Kidney (tissue), 14 donors: ENCODE data around the gene CALN1. TPM values are rescaled to one million over a fixed set of nuclear protein-coding genes. Genes with fewer than 3 reads are reported as not detected.

ENCODE experiments used
- DNase-seq, 5 donors: peaks; one replicate each; pipeline ENCODE4 v3.0.0-alpha.2; 2013 to 2020
- FAIRE-seq: peaks from 2 replicates; lab custom pipeline; 2012; peaks lifted over from hg19 to GRCh38; lab: Jason Lieb, UNC
- H3K27ac ChIP-seq, 2 donors: one replicate each; pipeline ENCODE4 v1.7.0; 2013; ENCODE audit warnings: low read depth in 2 of 2, low read length in 2 of 2, inconsistent platforms in 1 of 2
- H3K27me3 ChIP-seq: one replicate; pipeline ENCODE4 v1.7.1; 2013; ENCODE audit warnings: low read length, inconsistent platforms; ENCODE audit not compliant: control insufficient read depth, insufficient read depth
- H3K36me3 ChIP-seq, 3 donors: one replicate each; pipeline versions ENCODE4 v1.7.0 to v1.7.1; 2013; ENCODE audit warnings: low read length in 3 of 3, control low read depth in 1 of 3, inconsistent platforms in 1 of 3; ENCODE audit not compliant: insufficient read depth in 3 of 3, control insufficient read depth in 2 of 3
- H3K4me1 ChIP-seq, 3 donors: one replicate each; pipeline versions ENCODE4 v1.7.0 to v1.7.1; 2013; ENCODE audit warnings: low read length in 3 of 3, inconsistent platforms in 1 of 3, low read depth in 1 of 3; ENCODE audit not compliant: control insufficient read depth in 2 of 3, insufficient read depth in 2 of 3
- H3K4me3 ChIP-seq, 3 donors: one replicate each; pipeline versions ENCODE4 v1.7.0 to v1.8.1; 2013; ENCODE audit warnings: low read length in 3 of 3, control low read depth in 1 of 3, inconsistent platforms in 1 of 3
- H3K9ac ChIP-seq, 3 donors: one replicate each; pipeline versions ENCODE4 v1.7.0 to v1.7.1; 2013; ENCODE audit warnings: low read length in 3 of 3, control low read depth in 1 of 3, inconsistent platforms in 1 of 3
- H3K9me3 ChIP-seq, 3 donors: one replicate each; pipeline versions ENCODE4 v1.7.0 to v1.7.1; 2013; ENCODE audit warnings: low read length in 3 of 3, control low read depth in 1 of 3, inconsistent platforms in 1 of 3; ENCODE audit not compliant: control insufficient read depth in 2 of 3, insufficient read depth in 1 of 3
- CTCF ChIP-seq: IDR thresholded peaks from 3 replicates; pipeline ENCODE4 v1.5.1; 2012; ENCODE audit warnings: mild to moderate bottlenecking, moderate library complexity, borderline replicate concordance; ENCODE audit not compliant: insufficient read depth; ENCODE audit errors: extremely low read depth
- intact Hi-C: fragments of 100-400 bp; cut with DNase I; formaldehyde crosslinking; loops from one replicate; pipeline ENCODE4 v1.11.1; 2022
- polyA plus RNA-seq: library from polyadenylated mRNA; stranded (reverse); fragments of 350-450 nt; fragmentation: Illumina TruSeq; extraction: RNeasy Lipid Tissue Mini Kit (QIAGEN cat#74804); gene quantifications from one replicate; pipeline ENCODE4 v1.2.3, GENCODE V29; 2014; ENCODE audit warnings: low read depth, low replicate concordance; ENCODE audit not compliant: insufficient read depth
- total RNA-seq: library from RNA; stranded (reverse); fragmentation: NEBNext Ultra II Directional; extraction: Animal tissue kit (Norgen Biotek cat#: 25700); gene quantifications from one replicate; pipeline ENCODE4 v1.2.1, GENCODE V29; 2021
- donor health status: control.
- donor health status: control.
- donor health status: control.
- donor health status: control.
- donor health status: control.
- donor health status: DM: yes; HTN: yes; CAD: no.
- donor health status: Normal renal cell carcinoma (clear cell type).

CALN1 gene
- total and polyA plus RNA-seq, 2 donors from 2014 or later: not detected

- no peak for TF ChIP-seq CTCF
- Histone ChIP-seq H3K4me3 (no peak overlapping the region), H3K36me3 (no peaks in the 10 kb centered on the region), H3K9ac (no peak overlapping the region), H3K4me1 (no peaks in the 10 kb centered on the region), H3K27me3 (no peaks in the 10 kb centered on the region), H3K27ac (no peak overlapping the region), H3K9me3 (peaks cover 0 to 2% (median 2%) of the 10 kb centered on the region in 3 donors)
- DNase-seq: peak in 2 of 5 donors; percentile 1
- no peak for FAIRE-seq
- intact Hi-C loops: no loop called here
These were observed 144.8 kb downstream of the CALN1 start for GRCh38 chr7:72267291-72267800.

DNA sequence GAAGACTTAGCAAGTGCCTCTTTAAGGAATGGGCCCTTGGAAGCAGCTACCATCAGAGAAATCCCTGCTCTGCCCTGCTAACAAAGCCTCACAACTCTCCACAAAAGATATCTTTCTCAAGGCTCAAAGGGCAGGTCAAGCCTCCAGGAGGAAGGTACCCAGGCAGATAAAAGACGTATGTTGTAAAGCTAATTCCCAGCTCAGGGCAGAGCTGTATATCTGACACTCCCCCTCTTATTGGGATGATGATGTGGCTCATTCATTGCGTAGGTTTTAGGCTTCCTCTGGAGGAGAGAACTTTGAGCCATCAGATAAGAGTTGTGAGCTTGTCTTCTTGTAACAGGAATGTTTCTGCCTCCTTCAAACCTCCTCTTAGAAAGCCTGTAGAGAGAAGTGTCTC is 145.4 kb downstream of the CALN1 start:
- TF ChIP-seq CTCF: no peak
- H3K36me3 ChIP-seq: no peaks in the 10 kb centered on the region
- H3K4me1 ChIP-seq: no peaks in the 10 kb centered on the region
- no peak overlapping the region for H3K9ac ChIP-seq
- no peak overlapping the region for H3K27ac ChIP-seq
- peak in 1 of 5 donors; percentile 6 for DNase-seq
- H3K4me3 ChIP-seq: no peak overlapping the region
- intact Hi-C loops: no loop called here
- no peaks in the 10 kb centered on the region for H3K27me3 ChIP-seq
- peaks cover 0 to 2% (median 2%) of the 10 kb centered on the region in 3 donors for H3K9me3 ChIP-seq
- no peak for FAIRE-seq

- no peak for FAIRE-seq
- intact Hi-C loops: no loop called here
- H3K9ac ChIP-seq: no peak overlapping the region
These were observed 146.8 kb downstream of the CALN1 start for GRCh38 chr7:72265071-72265904.

More at GRCh38 chr7:72265071-72265904, 146.8 kb downstream of the CALN1 start:
- no peak for TF ChIP-seq CTCF
- Histone ChIP-seq H3K36me3 (no peaks in the 10 kb centered on the region), H3K27ac (no peak overlapping the region), H3K27me3 (no peaks in the 10 kb centered on the region), H3K4me1 (no peaks in the 10 kb centered on the region), H3K9me3 (peaks cover 0 to 2% (median 2%) of the 10 kb centered on the region in 3 donors), H3K4me3 (no peak overlapping the region)
- no peak for DNase-seq
